HPDE6-E6E7 (cell line): Measurements from ENCODE around the gene FBXL13.
"Not testable (repeated sequence)": the region's sequence is repeated elsewhere in the genome, so short reads cannot be mapped to it uniquely, and the experiment has no call there.

Experiments
- DNase-seq: peaks from one replicate; pipeline ENCODE4 v3.0.0; 2011; ENCODE audit warnings: missing footprints; ENCODE audit errors: extremely low spot score

FBXL13 gene

GRCh38 chr7:103023578-103023977 lies 51.0 kb downstream of the FBXL13 start:
- DNase-seq: not testable (repeated sequence)

- DNase-seq: not testable (repeated sequence)
These were observed 53.1 kb downstream of the FBXL13 start for GRCh38 chr7:103021490-103021889.

- not testable (repeated sequence) for DNase-seq
These were observed 53.7 kb downstream of the FBXL13 start for GRCh38 chr7:103020876-103021275.

GRCh38 chr7:103018295-103018694 lies 56.3 kb downstream of the FBXL13 start:
- not testable (repeated sequence) for DNase-seq

GRCh38 chr7:103011650-103012049 lies 62.9 kb downstream of the FBXL13 start:
- no peak for DNase-seq

GRCh38 chr7:103010211-103010610 lies 64.4 kb downstream of the FBXL13 start:
- DNase-seq: no peak

GRCh38 chr7:103009466-103010185 lies 65.0 kb downstream of the FBXL13 start:
- DNase-seq: no peak

GRCh38 chr7:103003004-103003403 lies 71.6 kb downstream of the FBXL13 start:
- DNase-seq: no peak

- no peak for DNase-seq
These were observed 73.4 kb downstream of the FBXL13 start for GRCh38 chr7:103001210-103001609.

GRCh38 chr7:102996957-102997356 lies 77.6 kb downstream of the FBXL13 start:
- no peak for DNase-seq

- not testable (repeated sequence) for DNase-seq
These were observed 79.0 kb downstream of the FBXL13 start for GRCh38 chr7:102995609-102996008.

- DNase-seq: no peak
These were observed 80.0 kb downstream of the FBXL13 start for GRCh38 chr7:102994567-102994966.

GRCh38 chr7:102993718-102994029 lies 80.9 kb downstream of the FBXL13 start:
- no peak for DNase-seq

GRCh38 chr7:102992938-102993717 lies 81.5 kb downstream of the FBXL13 start:
- DNase-seq: no peak

- no peak for DNase-seq
These were observed 82.1 kb downstream of the FBXL13 start for GRCh38 chr7:102992509-102992937.

GRCh38 chr7:102991540-102992214 lies 82.9 kb downstream of the FBXL13 start:
- peak; percentile 96 for DNase-seq

- no peak for DNase-seq
These were observed 83.5 kb downstream of the FBXL13 start for GRCh38 chr7:102991077-102991539.

GRCh38 chr7:102990642-102991041 lies 84.0 kb downstream of the FBXL13 start:
- DNase-seq: no peak

- no peak for DNase-seq
These were observed 85.7 kb downstream of the FBXL13 start for GRCh38 chr7:102988631-102989560.

GRCh38 chr7:102988088-102988487 lies 86.5 kb downstream of the FBXL13 start:
- no peak for DNase-seq

GRCh38 chr7:102985176-102985783 lies 89.3 kb downstream of the FBXL13 start:
- DNase-seq: no peak
